GM21786 (cell line): Measurements from ENCODE around the gene ABHD3.
A peak's percentile ranks its signal among the peaks of the same experiment; 100 is the strongest.
"Not testable (repeated sequence)": the region's sequence is repeated elsewhere in the genome, so short reads cannot be mapped to it uniquely, and the experiment has no call there.

Source experiments
- ATAC-seq: cut with Tn5 transposase; IDR thresholded peaks from one replicate; pipeline ENCODE4 v1.9.1; 2021; ENCODE audit not compliant: unreplicated experiment

Gene ABHD3

GRCh38 chr18:21704603-21705364 is at the start of gene ABHD3:
ABHD3 (minus strand) TSS chr18:21704774; CDS start chr18:21704665, 109 bp downstream.
- peak; percentile 90 for ATAC-seq

GRCh38 chr18:21747764-21748693 is 43.5 kb upstream of the ABHD3 start:
- ATAC-seq: no peak

- ATAC-seq: no peak
Measured at GRCh38 chr18:21747268-21747667, 42.7 kb upstream of the ABHD3 start.

GRCh38 chr18:21745231-21745630 is 40.7 kb upstream of the ABHD3 start:
- no peak for ATAC-seq

- no peak for ATAC-seq
Measured at GRCh38 chr18:21743166-21743832, 38.7 kb upstream of the ABHD3 start.

- ATAC-seq: no peak
Measured at GRCh38 chr18:21742315-21742687, 37.7 kb upstream of the ABHD3 start.

- peak; percentile 14 for ATAC-seq
Measured at GRCh38 chr18:21741562-21742314, 37.2 kb upstream of the ABHD3 start.

GRCh38 chr18:21741312-21741561 is 36.7 kb upstream of the ABHD3 start:
- ATAC-seq: no peak

- ATAC-seq: peak; percentile 95
Measured at GRCh38 chr18:21740538-21741311, 36.2 kb upstream of the ABHD3 start, which contains the start of gene MIB1. MIB1 (plus strand) TSS chr18:21740792; CDS start chr18:21741584, 792 bp downstream.

- peak; percentile 4 for ATAC-seq
Measured at GRCh38 chr18:21739604-21740537, 35.3 kb upstream of the ABHD3 start.

- ATAC-seq: not testable (repeated sequence)
Measured at GRCh38 chr18:21736926-21737325, 32.4 kb upstream of the ABHD3 start.

GRCh38 chr18:21735452-21736015 is 31.0 kb upstream of the ABHD3 start:
- ATAC-seq: no peak

GRCh38 chr18:21733011-21733410 is 28.4 kb upstream of the ABHD3 start:
- ATAC-seq: no peak

GRCh38 chr18:21727702-21728101 is 23.1 kb upstream of the ABHD3 start:
- ATAC-seq: no peak

GRCh38 chr18:21725201-21725600 is 20.6 kb upstream of the ABHD3 start:
- no peak for ATAC-seq

- no peak for ATAC-seq
Measured at GRCh38 chr18:21722687-21723086, 18.1 kb upstream of the ABHD3 start.

GRCh38 chr18:21714474-21714873 is 9.9 kb upstream of the ABHD3 start:
- no peak for ATAC-seq

GRCh38 chr18:21707130-21707529 is 2.6 kb upstream of the ABHD3 start:
- not testable (repeated sequence) for ATAC-seq

- ATAC-seq: no peak
Measured at GRCh38 chr18:21706386-21706865, 1.9 kb upstream of the ABHD3 start.
